B cell (primary cell): ENCODE measurements around the gene FRYL.

Experiments used
- CTCF ChIP-seq: fragments of 200-600 bp; IDR thresholded peaks from one replicate; pipeline ENCODE4 v1.8.0; 2022; ENCODE audit warnings: antibody characterized with exemption, mild to moderate bottlenecking
- EZH2 ChIP-seq: IDR thresholded peaks from 2 replicates; pipeline ENCODE4 v1.6.1; 2012; ENCODE audit warnings: borderline replicate concordance, low read depth, mild to moderate bottlenecking, moderate library complexity, low read length; ENCODE audit not compliant: insufficient read depth, poor library complexity, severe bottlenecking

DNA sequence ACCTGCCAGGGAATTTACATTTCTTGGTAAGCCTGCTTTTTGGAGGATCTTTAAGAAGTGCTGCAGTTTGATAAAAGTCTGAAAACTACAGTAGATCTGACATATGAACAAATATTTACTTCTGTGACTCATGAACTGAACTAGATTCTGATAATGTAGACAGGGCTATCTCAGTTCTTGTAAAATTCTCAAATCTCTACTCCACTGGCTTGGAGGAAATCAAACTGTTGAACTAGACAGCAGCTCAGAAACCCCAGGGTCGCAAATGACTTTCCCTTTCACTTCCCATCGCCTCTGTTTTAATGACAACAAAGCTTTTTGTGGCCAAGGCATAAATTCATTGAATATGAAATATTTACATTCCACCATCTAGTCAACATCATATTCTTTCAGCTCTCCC, 35.4 kb upstream of the FRYL start:
- no peak for TF ChIP-seq CTCF
- TF ChIP-seq EZH2, result no peak
